ENCODE data around the gene STAMBPL1. TPM values are rescaled to one million over a fixed set of nuclear protein-coding genes. Genes with fewer than 3 reads are reported as not detected.

The STAMBPL1 gene
- total RNA-seq, 4 donors from 2014 or later, result 14.4 to 25.1 (median 16.2) TPM

DNA sequence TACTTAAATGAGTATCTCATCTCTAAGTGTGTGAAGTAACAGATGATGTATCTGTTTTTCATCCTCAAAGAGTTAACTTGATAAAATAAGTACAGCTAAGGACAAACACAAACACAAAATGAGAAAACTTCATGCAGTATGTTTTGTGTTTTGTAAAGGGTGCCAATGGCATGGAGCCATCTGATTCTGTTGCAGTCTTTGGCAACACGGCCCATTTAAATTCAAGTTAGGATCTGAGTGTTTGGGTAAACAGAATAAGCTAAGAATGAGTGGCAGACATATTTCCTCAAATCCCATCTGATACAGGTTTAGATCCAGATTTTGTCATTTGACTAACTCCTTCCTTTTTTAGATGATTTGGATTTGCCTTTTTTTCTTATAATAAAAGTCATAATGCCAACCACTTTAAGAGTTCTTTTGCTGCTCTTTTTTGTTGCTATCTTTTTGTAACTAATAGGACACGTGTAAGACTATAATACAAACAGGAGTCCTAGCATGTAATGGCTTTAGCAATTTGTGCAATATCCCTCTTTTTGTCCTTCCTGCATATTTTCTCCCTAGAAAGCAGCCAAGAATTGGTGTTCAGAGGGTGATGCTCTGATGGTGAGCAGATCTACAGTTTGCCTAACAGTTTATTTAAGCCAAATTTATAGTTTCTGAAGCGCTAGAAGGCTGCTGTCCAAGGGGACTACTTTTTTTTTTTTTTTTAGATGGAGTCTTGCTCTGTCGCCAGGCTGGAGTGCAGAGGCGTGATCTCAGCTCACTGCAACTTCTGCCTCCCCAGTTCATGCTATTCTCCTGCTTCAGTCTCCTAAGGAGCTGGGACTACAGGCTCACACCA lies 91.4 kb downstream of the STAMBPL1 start:
- no peak for TF ChIP-seq CTCF (IDR thresholded peaks at IDR 0.05)
- ATAC-seq (ENCODE audit: low FRiP score) (no peak), DNase-seq (ENCODE audit: low spot score) (no peak)

Other genes with a start within 250 kb of the STAMBPL1 start
- gene LIPF, start 215.8 kb upstream of the STAMBPL1 start, total RNA-seq, result not detected
- not detected for gene LIPK, start 174.0 kb upstream of the STAMBPL1 start, total RNA-seq
- gene LIPN, start 120.2 kb upstream of the STAMBPL1 start, total RNA-seq, result 1 to 10 TPM in 1 of 4 donors, under 1 TPM in 1, not detected in 2; 0.56 to 1.4 TPM
- not detected for gene LIPM, start 77.5 kb upstream of the STAMBPL1 start, total RNA-seq
- under 1 TPM in 1 of 4 donors, not detected in 3; 0.63 TPM for gene ANKRD22, start 28.4 kb upstream of the STAMBPL1 start, total RNA-seq
- gene ACTA2, start 72.5 kb downstream of the STAMBPL1 start, total RNA-seq, result 100 to 1,000 TPM; 144 to 840 (median 162) TPM
- 10 to 100 TPM; 23.3 to 92.5 (median 46.7) TPM for gene FAS, start 110.6 kb downstream of the STAMBPL1 start, total RNA-seq